Activated CD4-positive, alpha-beta T cell treated with anti-CD3 and anti-CD28 coated beads, Interleukin-2, amount 10 ng/mL, durations not matched to agents 7 days and 5 days (primary cell): ENCODE data around the gene CYP19A1. TPM values are rescaled to one million over a fixed set of nuclear protein-coding genes. Genes with fewer than 3 reads are reported as not detected.

Experiments used
- CTCF ChIA-PET: fragments of 350-600 bp; sonication (Branson Sonifier 250); formaldehyde crosslinking; loops from one replicate; lab custom pipeline; 2021; ENCODE audit warnings: antibody characterized with exemption; lab: Charles Lee
- POLR2A ChIA-PET: fragments of 350-600 bp; sonication (Branson Sonifier 250); formaldehyde crosslinking; loops from one replicate; lab custom pipeline; 2021; ENCODE audit warnings: antibody characterized with exemption; lab: Charles Lee
- DNase-seq: peaks from one replicate; pipeline ENCODE4 v3.0.0-alpha.2; 2020
- H3K27ac Mint-ChIP-seq: one replicate; pipeline ENCODE4 v1.8.0; 2021; ENCODE audit warnings: mild to moderate bottlenecking, moderate library complexity, mixed read lengths
- H3K27me3 Mint-ChIP-seq: one replicate; pipeline ENCODE4 v1.8.0; 2021; ENCODE audit warnings: mixed read lengths
- H3K36me3 Mint-ChIP-seq: one replicate; pipeline ENCODE4 v1.8.0; 2021; ENCODE audit warnings: low read depth, mixed read lengths
- H3K4me1 Mint-ChIP-seq: one replicate; pipeline ENCODE4 v1.8.0; 2021; ENCODE audit warnings: mixed read lengths
- H3K4me3 Mint-ChIP-seq: one replicate; pipeline ENCODE4 v1.8.0; 2021; ENCODE audit warnings: mild to moderate bottlenecking, moderate library complexity, mixed read lengths
- H3K9me3 Mint-ChIP-seq: one replicate; pipeline ENCODE4 v1.8.0; 2021; ENCODE audit warnings: mixed read lengths
- microRNA-seq: library from miRNA; unstranded; fragments of <30 nt; microRNA quantifications from one replicate; pipeline ENCODE4 v1.2.0, GENCODE V29; 2021; ENCODE audit warnings: borderline microRNAs expressed, borderline replicate concordance
- total RNA-seq, 2 experiments: library from RNA; stranded (reverse); gene quantifications; one replicate each; pipeline ENCODE4 v1.2.3, GENCODE V29; 2021

The CYP19A1 gene
- total RNA-seq, 2 experiments from 2014 or later = not detected

GRCh38 chr15:51163843-51164242 lies 174.6 kb downstream of the CYP19A1 start:
- H3K9me3 Mint-ChIP-seq = no peaks in the 10 kb centered on the region
- no peak overlapping the region for H3K27ac Mint-ChIP-seq
- POLR2A ChIA-PET = no interaction called here
- H3K4me3 Mint-ChIP-seq = no peak overlapping the region
- peaks cover 2% of the 10 kb centered on the region for H3K4me1 Mint-ChIP-seq
- DNase-seq = no peak
- H3K27me3 Mint-ChIP-seq = peaks cover 14% of the 10 kb centered on the region
- no peaks in the 10 kb centered on the region for H3K36me3 Mint-ChIP-seq
- CTCF ChIA-PET = interaction anchor here (0.9 to 2.5 kb wide), 6 partner anchors 18 to 335 kb away, joined by 4 to 10 read pairs (median 5); no protein-coding TSS in a partner anchor

- peak; percentile 66 for DNase-seq
- peaks cover 7% of the 10 kb centered on the region for H3K27me3 Mint-ChIP-seq
- CTCF ChIA-PET = interaction anchor here (0.7 to 2.5 kb wide), 15 partner anchors 8 to 487 kb away, joined by 3 to 10 read pairs (median 4); no protein-coding TSS in a partner anchor
- H3K4me1 Mint-ChIP-seq = peaks cover 2% of the 10 kb centered on the region
- H3K36me3 Mint-ChIP-seq = no peaks in the 10 kb centered on the region
- no peak overlapping the region for H3K27ac Mint-ChIP-seq
- POLR2A ChIA-PET = no interaction called here
- H3K4me3 Mint-ChIP-seq = no peak overlapping the region
- no peaks in the 10 kb centered on the region for H3K9me3 Mint-ChIP-seq
These were observed 175.3 kb downstream of the CYP19A1 start for GRCh38 chr15:51162865-51163762.

DNA sequence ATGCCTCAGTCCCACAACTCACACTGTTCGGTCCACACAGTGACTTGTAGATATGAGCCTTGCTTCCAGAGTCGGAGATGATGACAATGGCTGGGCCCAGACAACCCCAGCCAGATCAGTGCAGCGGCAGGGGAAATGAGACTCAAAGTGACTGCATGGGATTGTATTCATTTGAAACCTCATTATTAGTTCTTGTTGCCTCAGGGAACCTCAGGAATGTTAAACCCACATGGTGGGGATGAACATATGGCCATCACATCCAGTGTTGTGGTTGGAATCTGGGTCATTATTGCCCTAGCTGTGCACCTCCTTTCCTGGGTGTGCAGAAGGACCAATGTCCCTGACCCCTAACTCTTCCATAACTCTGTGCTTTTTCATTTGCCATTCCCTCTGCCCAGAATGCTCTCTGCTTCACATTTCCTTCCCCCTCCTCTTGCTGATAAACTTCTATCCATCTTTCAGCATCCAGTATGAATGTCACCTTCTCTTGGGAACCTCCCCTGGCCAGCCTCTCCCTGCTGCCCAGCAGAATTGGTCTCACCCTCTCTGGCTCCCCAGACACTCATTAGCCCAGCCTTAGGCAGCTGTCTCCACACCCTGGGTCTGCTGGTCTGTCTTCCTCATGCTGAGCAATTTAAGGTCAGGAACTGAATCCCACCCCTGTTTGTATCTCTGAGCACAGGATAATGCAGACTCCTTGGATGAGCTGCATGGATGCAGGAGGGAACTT lies 176.7 kb downstream of the CYP19A1 start:
- H3K27me3 Mint-ChIP-seq = peaks cover 3% of the 10 kb centered on the region

GRCh38 chr15:51160484-51160883 lies 177.9 kb downstream of the CYP19A1 start:
- CTCF ChIA-PET = no interaction called here
- H3K9me3 Mint-ChIP-seq = no peaks in the 10 kb centered on the region
- no peak for DNase-seq
- no peaks in the 10 kb centered on the region for H3K36me3 Mint-ChIP-seq
- H3K4me3 Mint-ChIP-seq = no peak overlapping the region
- POLR2A ChIA-PET = no interaction called here
- H3K27me3 Mint-ChIP-seq = peaks cover 13% of the 10 kb centered on the region
- H3K27ac Mint-ChIP-seq = no peak overlapping the region
- peaks cover 2% of the 10 kb centered on the region for H3K4me1 Mint-ChIP-seq

More for the DNA sequence above, 176.7 kb downstream of the CYP19A1 start:
- CTCF ChIA-PET = interaction anchor here (0.6 to 1.7 kb wide), 3 partner anchors 10 to 45 kb away, joined by 3 to 8 read pairs (median 6); no protein-coding TSS in a partner anchor
- Mint-ChIP-seq H3K4me1 (peaks cover 2% of the 10 kb centered on the region), H3K9me3 (no peaks in the 10 kb centered on the region), H3K27ac (no peak overlapping the region), H3K4me3 (no peak overlapping the region), H3K36me3 (no peaks in the 10 kb centered on the region)
- POLR2A ChIA-PET = no interaction called here
- no peak for DNase-seq

Small RNA genes lying within 50 kb of the gene (microRNA-seq; reads per million reads assigned to microRNA genes)
- not detected for gene MIR4713
- gene MIR7973-1 = not detected
- not detected for gene MIR7973-2

Other genes with a start within 250 kb of the CYP19A1 start
- not detected for gene TNFAIP8L3, start 243.7 kb downstream of the CYP19A1 start, total RNA-seq
- gene GLDN, start 3.1 kb upstream of the CYP19A1 start, total RNA-seq = not detected